Esophagus muscularis mucosa (tissue), 4 donors: ENCODE measurements around the gene THOC6. TPM values are rescaled to one million over a fixed set of nuclear protein-coding genes. Genes with fewer than 3 reads are reported as not detected.

Experiments
- DNase-seq: peaks from one replicate; pipeline ENCODE4 v3.0.0-alpha.2; 2017; ENCODE audit errors: extremely low spot score
- H3K27ac ChIP-seq, 4 donors: fragments of 200-600 bp; sonication (generic); replicated peaks in 1 of 4; 1 replicate in 3 of 4; 2 replicates in 1 of 4; pipeline ENCODE4 v1.5.1; 2016 to 2019; ENCODE audit warnings: mild to moderate bottlenecking in 1 of 4
- H3K27me3 ChIP-seq, 4 donors: fragments of 200-600 bp; sonication (generic); one replicate each; pipeline versions ENCODE4 v1.5.1 to v1.6.0; 2016 to 2019
- H3K36me3 ChIP-seq, 4 donors: fragments of 200-600 bp; sonication (generic); one replicate each; pipeline ENCODE4 v1.5.1; 2016 to 2019
- H3K4me1 ChIP-seq, 4 donors: fragments of 200-600 bp; sonication (generic); one replicate each; pipeline ENCODE4 v1.5.1; 2016 to 2019
- H3K4me3 ChIP-seq, 4 donors: fragments of 200-600 bp; sonication (generic); 1 replicate in 2 of 4; 2 replicates in 2 of 4; pipeline ENCODE4 v1.5.1; 2016 to 2019; ENCODE audit warnings: mild to moderate bottlenecking in 4 of 4, moderate library complexity in 1 of 4
- H3K9me3 ChIP-seq, 4 donors: fragments of 200-600 bp; sonication (generic); 1 replicate in 3 of 4; 2 replicates in 1 of 4; pipeline ENCODE4 v1.5.1; 2016 to 2019
- CTCF ChIP-seq, 3 experiments: fragments of 200-600 bp in 2 of 3; fragments of 450-650 bp in 1 of 3; sonication (generic) in 2 of 3; IDR thresholded peaks; one replicate each; pipeline ENCODE4 v1.5.1; 2017 to 2019; ENCODE audit warnings: antibody characterized with exemption in 3 of 3, mild to moderate bottlenecking in 2 of 3, moderate library complexity in 1 of 3
- EP300 ChIP-seq: sonication (generic); formaldehyde crosslinking; IDR thresholded peaks from one replicate; pipeline ENCODE4 v1.6.1; 2017; ENCODE audit warnings: antibody characterized with exemption
- POLR2A ChIP-seq: fragments of 450-650 bp; IDR thresholded peaks from one replicate; pipeline ENCODE4 v1.6.1; 2017; ENCODE audit warnings: antibody characterized with exemption, moderate library complexity, mild to moderate bottlenecking, low read depth
- POLR2AphosphoS5 ChIP-seq, 2 donors: sonication (generic); formaldehyde crosslinking; IDR thresholded peaks; one replicate each; pipeline ENCODE4 v1.6.1; 2017; ENCODE audit warnings: antibody characterized with exemption in 2 of 2
- WGBS: methylation state at CpG from one replicate; pipeline ENCODE4 v1.1.5; 2018; 5-methylcytosine and 5-hydroxymethylcytosine counted together
- intact Hi-C: fragments of 100-400 bp; cut with DNase I; formaldehyde crosslinking; loops from one replicate; pipeline ENCODE4 v1.15.1; 2023
- total RNA-seq, 4 donors: library from RNA; depleted of rRNA; stranded (reverse); fragments of >200 nt; gene quantifications; one replicate each; pipeline versions ENCODE4 v1.1.0 to v1.2.1, GENCODE V29; 2016

THOC6 gene
- total RNA-seq, 4 donors from 2014 or later, result 14.1 to 27.9 (median 23.0) TPM

- no peaks in the 10 kb centered on the region for H3K9me3 ChIP-seq
- no peak within 1 kb of the TSS for H3K4me3 ChIP-seq
- intact Hi-C loops, result no loop called here
- no peaks in the 10 kb centered on the region for H3K36me3 ChIP-seq
- H3K4me1 ChIP-seq, result peaks cover 1 to 7% (median 4%) of the 10 kb centered on the region in 4 donors
- H3K27ac ChIP-seq, result no peak within 1 kb of the TSS
- no peak for TF ChIP-seq CTCF (IDR thresholded peaks at IDR 0.05)
- TF ChIP-seq POLR2AphosphoS5 (IDR thresholded peaks at IDR 0.05), result no peak
- no peak for TF ChIP-seq EP300
- no peak for TF ChIP-seq POLR2A
- H3K27me3 ChIP-seq, result peaks cover 0 to 85% (median 31%) of the 10 kb centered on the region in 4 donors
- 57% methylated on average over 18 of the region's 27 CpGs for WGBS
- DNase-seq, result no peak
Observed at GRCh38 chr16:3012828-3013420, 10.9 kb upstream of the THOC6 start, which contains the start of gene CLDN9. TSS of gene CLDN9 (plus strand) at chr16:3012923. CDS start at chr16:3013363, 440 bp downstream.

GRCh38 chr16:3013491-3013951 is 10.3 kb upstream of the THOC6 start:
- Histone ChIP-seq H3K27ac (no peak overlapping the region), H3K27me3 (peaks cover 0 to 85% (median 35%) of the 10 kb centered on the region in 4 donors), H3K4me1 (peaks cover 4 to 10% (median 9%) of the 10 kb centered on the region in 4 donors), H3K9me3 (no peaks in the 10 kb centered on the region), H3K36me3 (no peaks in the 10 kb centered on the region), H3K4me3 (no peak overlapping the region)
- 54% methylated on average over 13 of the region's 27 CpGs for WGBS
- no peak for DNase-seq
- no peak for TF ChIP-seq POLR2AphosphoS5 (IDR thresholded peaks at IDR 0.05)
- TF ChIP-seq EP300, result no peak
- TF ChIP-seq POLR2A, result no peak
- TF ChIP-seq CTCF (IDR thresholded peaks at IDR 0.05), result no peak
- intact Hi-C loops, result no loop called here

- WGBS, result 57% methylated on average over 6 of the region's 12 CpGs
- Histone ChIP-seq H3K36me3 (no peaks in the 10 kb centered on the region), H3K27ac (no peak overlapping the region), H3K9me3 (no peaks in the 10 kb centered on the region), H3K4me1 (peaks cover 4 to 10% (median 9%) of the 10 kb centered on the region in 4 donors), H3K27me3 (peaks cover 0 to 85% (median 36%) of the 10 kb centered on the region in 4 donors), H3K4me3 (no peak overlapping the region)
- TF ChIP-seq POLR2A, result no peak
- TF ChIP-seq POLR2AphosphoS5 (IDR thresholded peaks at IDR 0.05), result no peak
- no peak for TF ChIP-seq EP300
- TF ChIP-seq CTCF (IDR thresholded peaks at IDR 0.05), result no peak
- DNase-seq, result no peak
- intact Hi-C loops, result no loop called here
Observed at GRCh38 chr16:3013998-3014690, 9.7 kb upstream of the THOC6 start.

GRCh38 chr16:3014971-3015370 is 8.9 kb upstream of the THOC6 start:
- H3K27me3 ChIP-seq, result peaks cover 0 to 79% (median 36%) of the 10 kb centered on the region in 4 donors
- intact Hi-C loops, result no loop called here
- 72% methylated on average over 6 of the region's 6 CpGs for WGBS
- no peak overlapping the region for H3K27ac ChIP-seq
- H3K4me3 ChIP-seq, result no peak overlapping the region
- DNase-seq, result no peak
- peaks cover 11 to 18% (median 15%) of the 10 kb centered on the region in 4 donors for H3K4me1 ChIP-seq
- TF ChIP-seq POLR2A, result no peak
- TF ChIP-seq POLR2AphosphoS5 (IDR thresholded peaks at IDR 0.05), result no peak
- TF ChIP-seq EP300, result no peak
- no peak for TF ChIP-seq CTCF (IDR thresholded peaks at IDR 0.05)
- no peaks in the 10 kb centered on the region for H3K36me3 ChIP-seq
- no peaks in the 10 kb centered on the region for H3K9me3 ChIP-seq
